HG02642 (cell line): ENCODE measurements around the gene AUNIP.
"Not testable (repeated sequence)": the region's sequence is repeated elsewhere in the genome, so short reads cannot be mapped to it uniquely, and the experiment has no call there.

ENCODE experiments used
- ATAC-seq: cut with Tn5 transposase; IDR thresholded peaks from one replicate; pipeline ENCODE4 v1.9.1; 2021; ENCODE audit warnings: mild to moderate bottlenecking; ENCODE audit not compliant: unreplicated experiment, poor library complexity

AUNIP gene

DNA sequence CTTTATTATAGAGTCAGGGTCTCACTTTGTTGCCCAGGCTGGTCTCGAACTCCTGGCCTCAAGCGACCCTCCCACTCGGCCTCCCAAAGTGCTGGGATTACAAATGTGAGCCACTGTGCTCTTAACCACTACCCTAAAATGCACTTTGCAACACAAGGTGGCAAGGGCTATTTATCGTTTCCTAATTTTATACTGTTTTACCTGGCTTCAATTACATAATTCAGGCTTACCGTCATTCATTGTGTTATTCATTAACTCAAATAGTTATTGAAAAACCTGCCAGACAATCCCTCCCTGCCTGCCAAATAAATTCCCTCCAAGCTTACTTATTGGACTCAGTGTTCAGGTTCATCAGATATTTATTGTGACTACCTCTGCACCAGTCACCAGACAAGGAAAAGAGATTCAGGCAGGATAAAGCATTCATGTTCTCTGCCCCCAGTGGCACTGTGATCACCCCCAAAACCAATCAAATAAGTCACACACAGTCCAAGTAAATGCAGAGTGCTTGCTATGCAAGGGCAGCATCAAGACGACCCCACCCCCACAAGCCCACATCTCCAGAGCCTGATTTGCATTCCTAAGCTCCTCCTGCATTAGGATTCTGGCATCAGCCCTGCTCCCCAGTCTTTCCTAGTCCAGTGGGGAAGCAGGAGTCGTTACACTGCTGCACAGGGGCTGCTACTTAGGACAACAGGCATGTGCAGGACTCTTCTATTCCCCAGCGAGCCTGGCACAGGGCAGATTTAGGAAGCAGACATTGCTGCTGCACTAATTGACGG is 8.1 kb upstream of the AUNIP start:
- ATAC-seq = no peak

DNA sequence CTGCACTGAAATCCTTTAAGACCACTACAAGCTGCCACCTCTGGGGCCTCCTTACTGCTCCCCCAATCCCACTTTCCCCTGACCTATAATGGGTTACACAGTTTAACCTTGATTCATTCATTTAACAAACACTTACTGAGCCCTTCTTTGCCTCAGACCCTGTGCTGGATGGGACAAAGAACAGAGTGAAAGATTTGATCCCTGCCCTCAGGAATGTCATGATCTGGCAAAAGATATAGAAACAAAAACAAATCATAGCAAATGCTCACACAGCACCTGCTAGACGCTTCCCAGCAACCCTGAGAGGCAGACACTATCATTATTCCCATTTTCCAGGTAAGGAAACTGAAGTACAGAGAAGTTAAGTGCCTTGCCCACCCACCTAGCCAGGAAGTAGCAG is 7.0 kb upstream of the AUNIP start:
- no peak for ATAC-seq

DNA sequence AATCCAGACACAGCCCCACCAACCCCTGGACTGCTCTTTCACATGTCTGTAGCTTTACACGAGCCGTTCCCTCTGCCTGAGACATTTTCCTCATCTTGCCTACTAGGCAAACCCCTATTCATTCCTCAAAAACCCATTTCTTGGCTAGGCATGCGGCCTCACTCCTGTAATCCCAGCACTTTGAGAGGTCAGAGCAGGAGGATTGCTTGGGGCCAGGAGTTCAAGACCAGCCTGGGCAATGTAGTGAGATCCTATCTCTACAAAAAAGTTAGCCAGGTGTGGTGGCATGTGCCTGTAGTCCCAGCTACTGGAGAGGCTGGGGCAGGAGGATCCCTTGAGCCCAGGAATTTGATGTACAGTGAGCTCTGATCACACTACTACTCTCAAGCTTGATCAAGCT is 5.2 kb upstream of the AUNIP start:
- no peak for ATAC-seq

DNA sequence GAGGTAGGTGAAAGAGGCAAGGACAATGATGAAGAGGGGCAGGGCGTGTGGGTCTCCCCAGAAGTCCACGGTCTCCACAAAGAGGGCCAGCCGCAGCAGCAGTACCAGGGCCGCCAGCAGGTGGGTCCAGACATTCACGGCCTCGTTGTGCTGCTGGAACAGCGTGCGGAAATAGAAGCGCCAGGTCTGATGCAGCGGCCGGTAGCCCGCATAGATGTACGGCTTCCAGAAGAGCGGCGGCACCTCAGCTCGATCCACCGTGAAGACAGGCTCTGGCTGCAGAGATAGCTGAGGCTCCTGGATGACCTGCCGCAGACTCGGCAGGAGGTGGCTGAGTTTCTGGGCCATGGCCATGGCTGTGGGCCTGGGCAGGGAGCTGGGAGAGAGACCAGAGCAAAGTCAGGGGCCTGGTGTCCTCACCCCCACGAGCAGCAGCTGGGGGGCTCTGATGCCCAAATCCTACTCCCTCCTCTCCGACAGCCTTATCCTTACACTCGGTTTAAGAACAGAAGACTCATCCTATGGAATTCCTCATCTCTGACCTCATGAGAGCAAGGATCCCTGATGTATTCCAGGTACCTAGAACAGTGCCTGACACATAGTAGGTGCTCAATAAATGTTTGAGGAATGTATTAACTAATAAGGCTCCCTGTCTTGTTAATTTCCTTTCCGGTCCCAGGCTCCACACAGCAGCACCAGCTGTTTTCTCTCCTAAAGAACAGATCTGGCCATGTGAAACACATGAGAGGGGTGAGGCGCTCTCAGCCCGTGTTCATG is 4.4 kb upstream of the AUNIP start:
- ATAC-seq = no peak

DNA sequence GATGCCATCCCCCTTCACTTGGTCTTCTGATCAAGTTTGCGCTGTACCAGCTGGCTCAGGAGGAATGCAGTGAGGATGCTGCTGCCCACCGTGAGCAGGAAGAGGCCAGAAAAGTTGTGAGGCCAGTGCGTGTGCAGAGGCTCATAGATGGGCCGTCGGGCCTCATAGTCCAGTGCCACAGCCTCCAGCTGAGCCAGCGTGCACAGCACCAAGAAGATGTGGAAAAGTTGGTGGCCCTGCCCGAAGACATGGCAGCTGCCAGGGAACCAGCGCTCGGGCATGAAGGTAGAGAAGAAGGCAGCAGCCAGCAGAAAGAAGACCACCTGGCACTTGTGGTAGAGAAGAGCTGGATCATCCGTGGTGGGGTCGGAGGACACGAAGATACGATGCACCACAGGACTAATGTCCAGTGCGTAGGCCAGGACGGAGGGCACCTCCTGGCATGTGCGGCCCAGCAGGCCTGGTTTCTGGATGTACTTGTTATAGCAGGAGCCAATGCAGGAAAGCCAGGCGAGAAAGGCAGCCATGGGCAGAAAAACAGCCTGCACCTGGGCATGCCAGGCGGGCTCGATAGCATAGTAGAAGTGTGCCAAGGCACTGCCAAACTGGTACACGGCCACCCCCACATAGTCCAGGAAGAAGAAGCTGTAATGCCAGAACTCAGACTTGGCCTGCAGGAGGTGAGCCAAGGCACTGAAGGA is 3.7 kb upstream of the AUNIP start:
- ATAC-seq = no peak

DNA sequence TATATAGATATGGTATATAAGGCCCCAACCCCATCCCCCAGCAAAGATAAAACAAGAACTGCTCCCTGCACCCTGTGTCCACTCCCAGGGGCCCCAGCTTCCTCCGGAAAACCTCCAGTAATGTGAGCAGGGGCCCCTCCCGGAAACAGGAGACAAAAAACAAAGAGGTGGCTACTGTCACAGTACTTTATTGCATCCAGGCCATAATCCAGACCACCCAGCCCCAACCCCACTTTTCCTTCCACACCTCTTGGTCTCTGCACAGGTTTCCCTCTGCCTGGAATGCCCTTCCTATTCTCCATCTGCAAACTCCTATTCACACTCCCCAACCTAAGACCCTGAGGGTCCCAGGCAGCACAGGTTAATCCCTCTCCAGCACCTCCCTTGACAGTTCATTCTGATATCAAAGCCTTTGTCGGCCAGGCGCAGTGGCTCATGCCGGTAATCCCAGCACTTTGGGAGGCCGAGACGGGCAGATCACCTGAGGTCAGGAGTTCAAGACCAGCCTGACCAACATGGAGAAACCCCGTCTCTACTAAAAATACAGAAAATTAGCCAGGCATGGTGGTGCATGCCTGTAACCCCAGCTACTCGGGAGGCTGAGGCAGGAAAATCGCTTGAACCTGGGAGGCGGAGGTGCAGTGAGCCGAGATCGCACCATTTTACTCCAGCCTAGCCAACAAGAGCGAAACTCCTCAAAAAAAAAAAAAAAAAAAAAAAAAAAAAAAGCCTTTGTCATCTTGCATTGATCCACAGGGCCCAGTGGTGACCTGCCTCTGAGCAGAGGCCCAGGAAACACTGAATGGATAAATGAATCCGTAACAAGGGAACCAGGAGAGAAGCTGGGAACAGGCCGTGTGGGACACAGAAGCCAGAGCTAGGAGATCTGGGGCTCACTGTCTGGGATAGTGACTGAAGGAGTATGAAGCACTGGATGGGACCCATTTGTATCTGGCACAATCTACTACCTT is 2.3 kb upstream of the AUNIP start:
- no peak for ATAC-seq

DNA sequence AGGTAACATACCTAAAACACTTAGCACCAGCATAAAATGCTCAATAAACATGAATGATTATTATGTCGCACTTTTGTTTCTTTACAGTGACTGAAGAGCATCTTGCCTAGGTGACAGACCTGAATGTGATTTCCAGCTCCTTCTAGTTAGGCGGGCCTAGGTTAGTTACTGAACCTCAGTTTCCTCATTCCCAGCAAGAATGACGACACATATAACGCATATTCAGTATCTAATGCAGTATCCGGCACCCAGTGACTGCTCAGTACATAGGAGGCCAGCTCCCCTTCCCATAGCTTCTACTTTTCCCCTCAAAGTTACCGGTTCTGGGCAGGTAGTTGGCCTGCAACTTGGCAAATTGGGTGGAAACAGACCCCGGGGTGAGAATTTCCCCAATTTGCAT is 763 bp downstream of the AUNIP start:
- ATAC-seq = no peak

DNA sequence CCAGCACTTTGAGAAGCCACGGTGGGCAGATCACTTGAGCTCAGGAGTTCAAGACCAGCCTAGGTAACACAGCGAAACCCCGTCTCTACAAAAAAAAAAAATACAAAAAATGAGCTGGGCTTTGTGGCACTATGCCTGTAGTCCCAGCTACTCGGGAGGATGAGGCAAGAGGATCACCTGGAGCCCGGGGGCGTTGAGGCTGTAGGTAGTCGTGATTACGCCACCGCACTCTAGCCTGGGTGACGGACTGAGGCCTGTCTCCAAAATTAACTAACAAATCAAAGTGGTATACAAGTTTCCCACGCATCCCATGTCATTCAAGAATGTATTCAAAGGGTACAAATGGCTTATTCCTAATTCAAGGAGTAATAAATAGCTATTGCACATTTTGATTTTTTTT is 2.4 kb downstream of the AUNIP start:
- ATAC-seq = no peak

DNA sequence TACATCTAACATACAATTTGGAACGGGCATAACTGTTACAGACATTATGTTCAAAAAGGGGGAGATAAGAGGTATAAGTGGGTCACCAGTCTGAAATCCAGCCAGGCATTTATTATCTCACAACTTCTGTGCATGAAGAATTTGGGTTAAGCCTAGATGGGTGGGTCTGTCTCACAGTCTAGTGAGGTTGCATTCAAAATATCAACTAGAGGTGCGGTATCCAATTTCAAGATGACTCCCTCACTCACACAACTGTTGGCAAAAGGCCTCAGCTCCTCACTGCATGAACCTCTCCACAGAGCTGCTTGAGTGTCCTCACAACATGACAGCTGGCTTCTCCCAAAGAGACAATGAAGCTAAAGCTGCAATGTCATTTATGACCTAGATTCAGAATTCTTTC is 4.7 kb downstream of the AUNIP start:
- no peak for ATAC-seq

DNA sequence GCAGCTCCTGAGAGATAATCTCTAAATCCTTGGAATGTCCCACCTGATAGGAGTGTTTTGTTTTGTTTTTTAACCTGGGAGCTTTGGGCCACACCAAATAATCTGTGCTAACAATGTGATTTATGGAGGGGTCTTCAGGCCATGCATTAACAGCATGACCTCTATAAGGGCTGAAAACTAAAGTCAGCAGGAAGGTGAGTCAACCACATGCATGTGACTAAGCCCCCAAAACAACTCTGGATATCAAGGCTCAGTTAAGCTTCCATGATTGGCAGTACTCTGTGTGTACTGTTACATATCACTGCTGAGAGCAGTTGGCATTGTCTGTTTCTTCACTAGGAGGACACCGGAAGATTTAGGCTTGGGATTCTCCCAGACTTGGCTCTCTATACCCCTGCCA is 10.7 kb downstream of the AUNIP start:
- no peak for ATAC-seq

DNA sequence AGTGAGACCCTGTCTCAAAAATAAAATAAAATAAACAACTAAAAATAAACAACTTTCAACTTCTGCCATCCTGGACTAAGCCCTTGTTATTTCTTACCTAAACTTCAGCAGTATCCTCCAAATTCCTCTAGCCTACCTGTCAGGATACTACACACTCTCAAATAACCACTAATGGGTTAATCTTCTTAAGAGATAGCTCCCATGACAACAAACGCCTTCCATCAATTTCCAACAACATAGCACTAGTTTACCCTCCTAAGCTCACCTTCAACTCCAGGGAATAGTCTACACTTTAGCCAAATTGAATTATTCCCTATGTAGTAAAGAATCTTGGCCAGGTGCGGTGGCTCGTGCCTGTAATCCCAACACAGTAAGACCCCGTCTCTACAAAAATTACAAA is 11.3 kb downstream of the AUNIP start:
- no peak for ATAC-seq

DNA sequence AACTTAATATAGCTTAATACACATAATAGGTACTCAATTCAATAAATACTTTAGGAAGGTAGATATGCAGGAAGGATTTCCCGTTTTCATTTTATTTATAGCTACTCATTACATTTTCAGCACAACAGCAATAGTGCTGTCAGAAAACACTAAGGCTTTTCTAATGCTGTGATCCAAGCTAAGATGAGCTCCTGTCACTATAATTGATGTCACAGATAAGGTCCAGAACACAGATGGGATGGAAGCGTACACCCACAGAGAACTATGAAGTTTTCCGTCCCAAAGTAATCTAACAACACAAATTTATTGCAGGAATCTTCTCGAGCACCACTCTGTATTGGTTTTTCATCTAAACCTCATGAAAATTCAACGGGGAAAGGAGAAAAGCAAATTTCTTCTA is 13.6 kb downstream of the AUNIP start:
- ATAC-seq = no peak

DNA sequence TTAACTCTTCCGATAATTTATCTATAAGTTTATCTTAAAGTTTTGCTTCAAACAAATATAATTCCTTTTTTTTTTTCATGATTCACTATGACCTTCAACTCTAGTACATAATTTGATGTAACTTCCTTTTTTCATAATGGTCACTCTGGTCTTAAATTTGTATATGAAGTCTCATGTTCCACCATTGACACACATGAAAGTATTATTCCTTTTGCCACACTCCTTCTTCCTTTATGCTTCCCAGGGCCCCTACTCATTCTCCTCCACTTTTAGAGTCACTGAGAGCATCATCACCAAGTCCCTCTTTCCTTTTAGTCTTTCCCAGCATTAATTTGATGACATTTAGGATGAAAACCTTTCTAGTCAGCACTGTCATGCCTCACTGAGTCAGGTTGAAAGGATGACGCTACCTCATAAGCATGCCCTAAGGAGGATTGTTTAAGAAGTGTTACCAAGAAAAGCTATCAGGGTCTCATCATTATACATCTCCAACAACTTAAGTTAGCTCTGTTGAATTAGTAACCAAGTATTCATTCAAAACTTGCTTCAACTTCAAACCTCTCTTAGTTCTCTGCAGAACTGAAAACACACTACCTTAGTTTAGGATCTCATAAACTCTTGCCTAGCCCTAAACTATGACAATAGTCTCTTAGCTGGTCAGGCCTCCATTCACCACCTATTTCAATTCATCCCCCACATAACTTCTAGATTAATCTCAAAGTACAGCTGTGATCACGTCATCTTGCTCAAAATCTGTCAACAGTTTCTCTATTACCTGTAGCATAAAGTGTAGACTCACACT is 14.5 kb downstream of the AUNIP start:
- ATAC-seq = no peak

DNA sequence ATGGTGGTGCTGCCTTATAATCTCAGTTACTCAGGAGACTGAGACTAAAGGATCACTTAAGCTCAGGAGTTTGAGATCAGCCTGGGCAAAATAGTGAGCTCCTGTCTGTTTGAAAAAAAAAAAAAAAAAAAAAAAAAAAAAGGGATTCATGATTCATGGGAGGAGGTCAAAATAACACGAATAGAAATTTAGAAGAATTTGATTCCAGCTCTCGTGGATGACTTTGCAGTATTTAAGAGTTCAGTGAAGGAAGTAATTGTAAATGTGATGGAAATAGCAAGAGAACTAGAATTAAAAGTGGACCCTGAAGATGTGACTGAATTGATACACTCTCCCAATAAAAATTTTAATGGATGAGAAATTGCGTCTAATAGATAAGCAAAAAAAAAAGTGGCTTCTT is 15.8 kb downstream of the AUNIP start:
- no peak for ATAC-seq

DNA sequence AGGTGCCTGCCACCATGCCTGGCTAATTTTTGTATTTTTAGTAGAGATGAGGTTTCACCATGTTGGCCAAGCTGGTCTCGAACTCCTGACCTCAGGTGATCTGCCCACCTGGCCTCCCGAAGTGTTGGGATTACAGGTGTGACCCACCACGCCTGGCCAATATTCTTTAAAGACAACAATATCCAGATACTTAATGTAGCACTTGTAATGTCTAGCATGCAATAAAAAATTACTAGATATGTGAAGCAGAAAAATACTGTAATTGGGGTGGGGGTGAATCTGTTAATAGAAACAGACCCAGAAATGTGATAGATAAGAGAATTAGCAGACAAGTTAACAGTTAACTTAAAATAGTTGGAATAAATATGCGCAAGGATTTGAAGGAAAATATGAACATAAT is 19.4 kb downstream of the AUNIP start:
- ATAC-seq = not testable (repeated sequence)

DNA sequence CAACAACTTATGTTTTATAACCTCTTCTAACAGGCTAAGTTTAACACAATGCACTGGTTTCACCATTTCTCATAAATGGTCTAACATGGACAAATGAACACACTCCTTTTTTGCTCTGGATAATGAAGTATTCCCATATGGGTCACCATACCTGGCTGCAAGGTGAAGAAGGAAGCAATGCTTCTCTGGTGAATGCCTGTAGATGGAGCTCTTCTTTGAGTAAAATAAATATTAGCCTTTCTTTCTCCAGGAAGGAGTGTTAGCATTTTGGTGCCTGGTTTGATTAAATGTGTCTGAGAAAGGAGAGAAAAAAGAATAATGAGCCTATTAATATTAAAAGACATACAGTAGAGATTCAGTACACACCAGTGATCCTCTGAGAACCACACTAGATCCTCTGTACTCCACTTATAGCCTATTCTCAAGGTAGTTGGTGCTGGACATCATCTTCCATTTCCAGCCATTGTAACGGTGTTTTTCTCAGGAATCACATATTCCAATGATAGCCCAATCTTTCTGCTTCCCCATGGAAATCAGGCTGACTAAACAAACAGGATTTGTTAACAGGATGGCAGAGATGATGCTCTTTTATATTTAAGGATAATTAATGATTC is 21.9 kb downstream of the AUNIP start:
- no peak for ATAC-seq

DNA sequence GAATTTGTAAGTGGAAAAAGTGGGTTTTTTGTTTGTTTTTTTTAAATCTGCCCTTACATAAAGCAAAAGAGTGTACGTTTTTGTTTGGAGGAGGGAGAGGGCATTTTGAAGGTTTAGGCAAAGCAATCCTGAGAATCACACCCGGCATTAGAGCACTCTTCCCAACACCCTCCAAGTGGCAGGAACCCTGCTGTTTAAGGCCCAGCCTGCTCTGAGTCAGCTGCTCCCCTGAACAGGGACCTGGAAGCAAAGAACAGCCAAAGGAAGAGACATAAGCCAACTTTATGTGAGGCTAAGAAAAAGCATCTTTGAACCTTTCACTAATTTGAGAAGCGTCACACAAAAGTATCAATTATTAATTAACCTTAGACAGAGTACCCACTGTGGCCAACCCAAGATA is 22.6 kb downstream of the AUNIP start:
- no peak for ATAC-seq

DNA sequence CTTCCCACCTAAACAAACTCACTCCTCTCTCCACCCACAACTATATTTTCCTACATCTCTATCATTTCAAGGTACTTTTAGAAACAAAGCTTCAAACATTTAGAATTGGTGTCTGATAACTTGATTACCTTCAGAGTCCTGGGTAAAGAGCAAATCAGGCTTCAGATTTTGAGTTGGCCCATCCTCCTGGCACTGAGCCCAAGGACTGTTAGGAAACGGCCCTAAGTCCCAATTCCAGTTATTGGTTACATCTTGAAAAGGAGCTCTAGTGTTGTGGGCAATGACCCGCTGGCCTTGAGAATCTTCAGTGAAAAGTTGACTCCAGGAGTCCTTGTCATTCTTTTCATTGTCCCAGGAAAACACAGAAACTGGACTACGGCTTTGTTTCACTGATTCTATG is 24.4 kb downstream of the AUNIP start:
- no peak for ATAC-seq

DNA sequence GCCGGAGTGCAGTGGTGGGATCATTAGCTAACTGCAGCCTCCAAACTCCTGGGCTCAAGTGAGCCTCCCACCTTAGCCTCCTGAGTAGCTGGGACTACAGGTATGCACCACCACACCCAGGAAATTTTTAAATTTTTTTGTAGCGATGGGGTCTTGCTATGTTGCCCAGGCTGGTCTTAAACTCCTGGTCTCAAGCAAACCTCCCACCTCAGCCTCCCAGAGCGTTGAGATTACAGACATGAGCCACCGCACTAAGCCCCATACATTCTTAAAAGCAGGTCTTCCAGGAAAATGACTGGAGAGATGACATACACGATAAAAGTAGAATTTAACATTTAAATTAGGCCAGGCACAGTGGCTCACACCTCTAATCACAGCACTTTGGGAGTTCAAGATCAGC is 26.1 kb downstream of the AUNIP start:
- no peak for ATAC-seq
